K562 (cell line): ENCODE results near the gene SMG1. TPM values are rescaled to one million over a fixed set of nuclear protein-coding genes. Genes with fewer than 3 reads are reported as not detected.

Experiments
- HDAC1 ChIP-seq, 2 experiments: fragments of 450-650 bp; IDR thresholded peaks; 2 replicates each; pipeline ENCODE4 v1.6.1; 2016 to 2017; ENCODE audit warnings: inconsistent platforms in 1 of 2, mild to moderate bottlenecking in 1 of 2, moderate library complexity in 1 of 2
- IFI16 ChIP-seq: fragments of 250-450 bp; sonication (Bioruptor Pico); IDR thresholded peaks from 2 replicates; pipeline ENCODE4 v2.1.2; 2022; ENCODE audit warnings: mild to moderate bottlenecking, inconsistent platforms
- KDM4B ChIP-seq, 2 experiments: fragments of 450-650 bp in 1 of 2; sonication (generic) in 1 of 2; IDR thresholded peaks; 2 replicates each; pipeline ENCODE4 v1.6.1; 2016 to 2017; ENCODE audit warnings: borderline replicate concordance in 2 of 2, antibody characterized with exemption in 1 of 2, low read depth in 1 of 2, mild to moderate bottlenecking in 1 of 2
- POLR2AphosphoS5 ChIP-seq: IDR thresholded peaks from 2 replicates; pipeline ENCODE4 v1.6.1; 2011; ENCODE audit warnings: mild to moderate bottlenecking, low read depth, low read length, moderate library complexity; ENCODE audit not compliant: control insufficient read depth, insufficient read depth
- POLR2G ChIP-seq: fragments of 200-400 bp; formaldehyde crosslinking; IDR thresholded peaks from 2 replicates; pipeline ENCODE4 v1.6.1; 2017; ENCODE audit warnings: low read depth, mild to moderate bottlenecking, antibody characterized with exemption, low read length, moderate library complexity
- RBBP5 ChIP-seq: fragments of 200-600 bp; sonication (generic); IDR thresholded peaks from 2 replicates; pipeline ENCODE4 v1.6.1; 2012; ENCODE audit warnings: borderline replicate concordance, mild to moderate bottlenecking, low read length, control low read depth, inconsistent platforms; ENCODE audit not compliant: insufficient read depth, poor library complexity, severe bottlenecking
- TFAM ChIP-seq: fragments of 250-450 bp; sonication (Bioruptor Pico); conservative IDR thresholded peaks from 2 replicates; pipeline ENCODE4 v1.5.0; 2021; ENCODE audit warnings: mild to moderate bottlenecking, moderate library complexity
- TRIM24 ChIP-seq, 2 experiments: fragments of 450-650 bp; IDR thresholded peaks; 2 replicates each; pipeline ENCODE4 v1.6.1; 2016
- ZBTB17 ChIP-seq: fragments of 450-650 bp; formaldehyde crosslinking; IDR thresholded peaks from 2 replicates; pipeline ENCODE4 v1.4.0; 2020; ENCODE audit warnings: mild to moderate bottlenecking
- polyA plus RNA-seq, 8 experiments: library from polyadenylated mRNA; depleted of rRNA in 4 of 8; stranded (reverse) in 5 of 8; unstranded in 3 of 8; fragments of >200 nt; fragmentation: Nextera tagmentation in 2 of 8; fragmentation: Illumina TruSeq in 1 of 8; extraction: Ambion mirVana in 2 of 8; extraction: Trizol in 1 of 8; gene quantifications; 2 replicates each; pipeline versions ENCODE4 v1.2.1 to v1.2.3, GENCODE V29; 2011 to 2014; ENCODE audit warnings: inconsistent platforms in 1 of 8, missing spikeins in 1 of 8
- total RNA-seq, 7 experiments: library from RNA; depleted of rRNA in 6 of 7; stranded (reverse); fragments of >200 nt in 6 of 7; fragmentation: Illumina TruSeq in 2 of 7; extraction: Trizol in 2 of 7; gene quantifications; 2 replicates each; pipeline versions ENCODE4 v1.2.1 to v1.2.3, GENCODE V29; 2011 to 2021; ENCODE audit warnings: low replicate concordance in 1 of 7
- TF ChIP-seq, protein P1 (sequence below), 2 experiments: fragments of 150-350 bp in 1 of 2; IDR thresholded peaks; 2 replicates each; pipeline ENCODE4 v1.6.1; 2012 to 2016; ENCODE audit warnings: low read depth in 2 of 2, low read length in 2 of 2, mild to moderate bottlenecking in 1 of 2, moderate library complexity in 1 of 2
- TF ChIP-seq, protein P2 (sequence below): IDR thresholded peaks from 2 replicates; pipeline ENCODE4 v1.6.1; 2011; ENCODE audit not compliant: insufficient read length; ENCODE audit errors: extremely low read depth
- TF ChIP-seq, protein P3 (sequence below): sonication (generic); formaldehyde crosslinking; IDR thresholded peaks from 2 replicates; pipeline ENCODE4 v1.9.0; 2022; ENCODE audit warnings: mild to moderate bottlenecking, missing genetic modification reagents
- TF ChIP-seq, protein P4 (sequence below): sonication (generic); formaldehyde crosslinking; IDR thresholded peaks from 2 replicates; pipeline ENCODE4 v1.8.1; 2023; ENCODE audit warnings: mild to moderate bottlenecking, missing genetic modification reagents
- TF ChIP-seq, protein P5 (sequence below): fragments of 450-650 bp; IDR thresholded peaks from 2 replicates; pipeline ENCODE4 v1.6.1; 2014; ENCODE audit warnings: low read depth, mild to moderate bottlenecking, moderate library complexity, borderline replicate concordance
- TF ChIP-seq, protein P6 (sequence below): sonication (generic); formaldehyde crosslinking; IDR thresholded peaks from 2 replicates; pipeline ENCODE4 v1.8.0; 2022; ENCODE audit warnings: missing genetic modification reagents, mild to moderate bottlenecking, moderate library complexity, borderline replicate concordance

The SMG1 gene
- total and polyA plus RNA-seq, 9 of the 15 experiments (the other 6 are each of a cell fraction or from before 2014, with no cell fraction given): 3.4 to 54.8 (median 32.0) TPM

DNA sequence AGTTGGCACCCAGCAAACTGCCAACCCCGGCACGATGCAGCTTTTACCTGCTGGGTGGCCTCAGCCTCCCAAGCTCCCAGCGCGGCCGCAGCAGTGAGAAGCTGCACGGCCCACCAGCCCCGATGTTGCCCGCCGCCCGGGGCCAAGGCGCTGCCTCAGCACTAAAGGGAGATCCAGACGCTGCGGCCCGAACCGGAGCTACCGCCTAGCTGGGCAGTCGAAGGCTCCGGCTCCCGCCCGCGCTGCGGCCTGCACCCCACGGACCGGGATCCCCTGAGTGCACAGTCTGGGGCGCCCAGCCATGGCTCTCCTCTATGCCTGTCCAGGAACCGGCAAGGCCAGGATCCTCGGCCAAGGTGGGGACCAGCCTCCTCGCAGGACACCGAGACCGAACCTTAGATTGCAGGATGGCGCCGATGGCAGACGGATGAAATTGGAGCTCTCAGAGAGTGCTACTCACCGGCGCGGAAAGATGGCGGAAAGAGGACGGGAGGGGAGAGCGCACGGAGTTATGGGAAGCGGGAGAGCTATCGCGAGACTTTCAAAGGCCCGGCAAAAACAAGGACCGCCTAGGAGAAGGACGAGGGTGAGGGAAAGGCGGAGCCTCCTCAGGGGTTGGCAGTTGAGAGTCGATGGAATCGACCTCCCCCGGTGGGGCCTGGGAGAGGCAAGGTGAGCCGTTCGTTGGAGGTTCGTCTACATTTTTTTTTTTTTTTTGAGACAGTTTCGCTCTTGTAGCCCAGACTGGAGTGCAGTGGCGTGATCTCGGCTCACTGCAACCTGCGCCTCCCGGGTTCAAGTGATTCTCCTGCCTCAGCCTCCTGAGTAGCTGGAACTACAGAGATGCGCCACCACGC, 136.1 kb downstream of the SMG1 start, which contains the start of gene RPS15A (continued):
- TF ChIP-seq, protein P1, sequence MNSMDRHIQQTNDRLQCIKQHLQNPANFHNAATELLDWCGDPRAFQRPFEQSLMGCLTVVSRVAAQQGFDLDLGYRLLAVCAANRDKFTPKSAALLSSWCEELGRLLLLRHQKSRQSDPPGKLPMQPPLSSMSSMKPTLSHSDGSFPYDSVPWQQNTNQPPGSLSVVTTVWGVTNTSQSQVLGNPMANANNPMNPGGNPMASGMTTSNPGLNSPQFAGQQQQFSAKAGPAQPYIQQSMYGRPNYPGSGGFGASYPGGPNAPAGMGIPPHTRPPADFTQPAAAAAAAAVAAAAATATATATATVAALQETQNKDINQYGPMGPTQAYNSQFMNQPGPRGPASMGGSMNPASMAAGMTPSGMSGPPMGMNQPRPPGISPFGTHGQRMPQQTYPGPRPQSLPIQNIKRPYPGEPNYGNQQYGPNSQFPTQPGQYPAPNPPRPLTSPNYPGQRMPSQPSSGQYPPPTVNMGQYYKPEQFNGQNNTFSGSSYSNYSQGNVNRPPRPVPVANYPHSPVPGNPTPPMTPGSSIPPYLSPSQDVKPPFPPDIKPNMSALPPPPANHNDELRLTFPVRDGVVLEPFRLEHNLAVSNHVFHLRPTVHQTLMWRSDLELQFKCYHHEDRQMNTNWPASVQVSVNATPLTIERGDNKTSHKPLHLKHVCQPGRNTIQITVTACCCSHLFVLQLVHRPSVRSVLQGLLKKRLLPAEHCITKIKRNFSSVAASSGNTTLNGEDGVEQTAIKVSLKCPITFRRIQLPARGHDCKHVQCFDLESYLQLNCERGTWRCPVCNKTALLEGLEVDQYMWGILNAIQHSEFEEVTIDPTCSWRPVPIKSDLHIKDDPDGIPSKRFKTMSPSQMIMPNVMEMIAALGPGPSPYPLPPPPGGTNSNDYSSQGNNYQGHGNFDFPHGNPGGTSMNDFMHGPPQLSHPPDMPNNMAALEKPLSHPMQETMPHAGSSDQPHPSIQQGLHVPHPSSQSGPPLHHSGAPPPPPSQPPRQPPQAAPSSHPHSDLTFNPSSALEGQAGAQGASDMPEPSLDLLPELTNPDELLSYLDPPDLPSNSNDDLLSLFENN (IDR thresholded peaks at IDR 0.05; ENCODE audit: low read depth in 2 of 2, low read length in 2 of 2): peak in 1 of 2 experiments; percentile 93; a peak in 2 of 4 replicates
- TF ChIP-seq IFI16 (CRISPR knock-in tag): no peak
- TF ChIP-seq HDAC1 (IDR thresholded peaks at IDR 0.05): peak in 1 of 2 experiments; percentile 91; a peak in 2 of 4 replicates
- TF ChIP-seq, protein P2, sequence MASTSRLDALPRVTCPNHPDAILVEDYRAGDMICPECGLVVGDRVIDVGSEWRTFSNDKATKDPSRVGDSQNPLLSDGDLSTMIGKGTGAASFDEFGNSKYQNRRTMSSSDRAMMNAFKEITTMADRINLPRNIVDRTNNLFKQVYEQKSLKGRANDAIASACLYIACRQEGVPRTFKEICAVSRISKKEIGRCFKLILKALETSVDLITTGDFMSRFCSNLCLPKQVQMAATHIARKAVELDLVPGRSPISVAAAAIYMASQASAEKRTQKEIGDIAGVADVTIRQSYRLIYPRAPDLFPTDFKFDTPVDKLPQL: peak; percentile 83
- peak; percentile 99 for TF ChIP-seq ZBTB17
- TF ChIP-seq TRIM24 (IDR thresholded peaks at IDR 0.05): peak in 1 of 2 experiments; percentile 28; a peak in 2 of 4 replicates
- TF ChIP-seq, protein P3, sequence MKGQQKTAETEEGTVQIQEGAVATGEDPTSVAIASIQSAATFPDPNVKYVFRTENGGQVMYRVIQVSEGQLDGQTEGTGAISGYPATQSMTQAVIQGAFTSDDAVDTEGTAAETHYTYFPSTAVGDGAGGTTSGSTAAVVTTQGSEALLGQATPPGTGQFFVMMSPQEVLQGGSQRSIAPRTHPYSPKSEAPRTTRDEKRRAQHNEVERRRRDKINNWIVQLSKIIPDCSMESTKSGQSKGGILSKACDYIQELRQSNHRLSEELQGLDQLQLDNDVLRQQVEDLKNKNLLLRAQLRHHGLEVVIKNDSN (CRISPR knock-in tag): no peak
- 0 out of 4 replicates have a peak, but pooled peaks of 1 of the 2 experiments have one; percentile 62 for TF ChIP-seq KDM4B (IDR thresholded peaks at IDR 0.05; ENCODE audit: borderline replicate concordance in 2 of 2, low read depth in 1 of 2)
- TF ChIP-seq POLR2AphosphoS5: peak; percentile 96
- TF ChIP-seq TFAM: no peak
- TF ChIP-seq POLR2G: peak; percentile 99
- TF ChIP-seq RBBP5: peak; percentile 99
- TF ChIP-seq, protein P4, sequence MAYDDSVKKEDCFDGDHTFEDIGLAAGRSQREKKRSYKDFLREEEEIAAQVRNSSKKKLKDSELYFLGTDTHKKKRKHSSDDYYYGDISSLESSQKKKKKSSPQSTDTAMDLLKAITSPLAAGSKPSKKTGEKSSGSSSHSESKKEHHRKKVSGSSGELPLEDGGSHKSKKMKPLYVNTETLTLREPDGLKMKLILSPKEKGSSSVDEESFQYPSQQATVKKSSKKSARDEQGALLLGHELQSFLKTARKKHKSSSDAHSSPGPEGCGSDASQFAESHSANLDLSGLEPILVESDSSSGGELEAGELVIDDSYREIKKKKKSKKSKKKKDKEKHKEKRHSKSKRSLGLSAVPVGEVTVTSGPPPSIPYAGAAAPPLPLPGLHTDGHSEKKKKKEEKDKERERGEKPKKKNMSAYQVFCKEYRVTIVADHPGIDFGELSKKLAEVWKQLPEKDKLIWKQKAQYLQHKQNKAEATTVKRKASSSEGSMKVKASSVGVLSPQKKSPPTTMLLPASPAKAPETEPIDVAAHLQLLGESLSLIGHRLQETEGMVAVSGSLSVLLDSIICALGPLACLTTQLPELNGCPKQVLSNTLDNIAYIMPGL: peak; percentile 94; the same call in 1 of the 2 replicates
- TF ChIP-seq, protein P5, sequence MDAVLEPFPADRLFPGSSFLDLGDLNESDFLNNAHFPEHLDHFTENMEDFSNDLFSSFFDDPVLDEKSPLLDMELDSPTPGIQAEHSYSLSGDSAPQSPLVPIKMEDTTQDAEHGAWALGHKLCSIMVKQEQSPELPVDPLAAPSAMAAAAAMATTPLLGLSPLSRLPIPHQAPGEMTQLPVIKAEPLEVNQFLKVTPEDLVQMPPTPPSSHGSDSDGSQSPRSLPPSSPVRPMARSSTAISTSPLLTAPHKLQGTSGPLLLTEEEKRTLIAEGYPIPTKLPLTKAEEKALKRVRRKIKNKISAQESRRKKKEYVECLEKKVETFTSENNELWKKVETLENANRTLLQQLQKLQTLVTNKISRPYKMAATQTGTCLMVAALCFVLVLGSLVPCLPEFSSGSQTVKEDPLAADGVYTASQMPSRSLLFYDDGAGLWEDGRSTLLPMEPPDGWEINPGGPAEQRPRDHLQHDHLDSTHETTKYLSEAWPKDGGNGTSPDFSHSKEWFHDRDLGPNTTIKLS: peak; percentile 57; the same call in 1 of the 2 replicates
- TF ChIP-seq, protein P6, sequence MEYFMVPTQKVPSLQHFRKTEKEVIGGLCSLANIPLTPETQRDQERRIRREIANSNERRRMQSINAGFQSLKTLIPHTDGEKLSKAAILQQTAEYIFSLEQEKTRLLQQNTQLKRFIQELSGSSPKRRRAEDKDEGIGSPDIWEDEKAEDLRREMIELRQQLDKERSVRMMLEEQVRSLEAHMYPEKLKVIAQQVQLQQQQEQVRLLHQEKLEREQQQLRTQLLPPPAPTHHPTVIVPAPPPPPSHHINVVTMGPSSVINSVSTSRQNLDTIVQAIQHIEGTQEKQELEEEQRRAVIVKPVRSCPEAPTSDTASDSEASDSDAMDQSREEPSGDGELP: peak; percentile 76; the same call in 1 of the 2 replicates
